Lung microvascular endothelial cell (primary cell): ENCODE measurements around the gene ADAT3. TPM values are rescaled to one million over a fixed set of nuclear protein-coding genes. Genes with fewer than 3 reads are reported as not detected.
"Not testable (repeated sequence)": the region's sequence is repeated elsewhere in the genome, so short reads cannot be mapped to it uniquely, and the experiment has no call there.

ENCODE experiments used
- DNase-seq, 2 donors: peaks; one replicate each; pipeline versions ENCODE4 v3.0.0 to v3.0.0-alpha.2; 2010; ENCODE audit warnings: low read depth in 2 of 2
- total RNA-seq: library from RNA; depleted of rRNA; stranded (reverse); fragments of >200 nt; gene quantifications from 2 replicates; pipeline ENCODE4 v1.2.1, GENCODE V29; 2014

Gene ADAT3
- total RNA-seq, 1 donor from 2014 or later = 3.0 TPM

- no peak for DNase-seq
Measured at GRCh38 chr19:1866693-1867348, 38.4 kb upstream of the ADAT3 start.

- DNase-seq = no peak
Measured at GRCh38 chr19:1867349-1867724, 37.9 kb upstream of the ADAT3 start.

- peak in 1 of 2 donors; percentile 44 for DNase-seq
Measured at GRCh38 chr19:1868971-1869370, 36.2 kb upstream of the ADAT3 start.

- no peak for DNase-seq
Measured at GRCh38 chr19:1871140-1871597, 34.0 kb upstream of the ADAT3 start.

- DNase-seq = no peak
Measured at GRCh38 chr19:1871630-1872029, 33.6 kb upstream of the ADAT3 start.

- no peak for DNase-seq
Measured at GRCh38 chr19:1872807-1873523, 32.2 kb upstream of the ADAT3 start.

- peak; percentile 65 to 88 for DNase-seq
Measured at GRCh38 chr19:1873524-1874473, 31.4 kb upstream of the ADAT3 start.

GRCh38 chr19:1874554-1875185 is 30.5 kb upstream of the ADAT3 start:
- peak in 1 of 2 donors; percentile 56 for DNase-seq

GRCh38 chr19:1875265-1875645 is 29.9 kb upstream of the ADAT3 start:
- not testable (repeated sequence) for DNase-seq

- DNase-seq = peak; percentile 93 to 95
Measured at GRCh38 chr19:1875646-1876495, 29.3 kb upstream of the ADAT3 start.

- not testable (repeated sequence) for DNase-seq
Measured at GRCh38 chr19:1876496-1877279, 28.5 kb upstream of the ADAT3 start.

GRCh38 chr19:1877280-1877660 is 27.9 kb upstream of the ADAT3 start:
- not testable (repeated sequence) for DNase-seq

- not testable (repeated sequence) for DNase-seq
Measured at GRCh38 chr19:1878583-1878982, 26.6 kb upstream of the ADAT3 start.

GRCh38 chr19:1879982-1880381 is 25.2 kb upstream of the ADAT3 start:
- DNase-seq = not testable (repeated sequence)

GRCh38 chr19:1880611-1881392 is 24.4 kb upstream of the ADAT3 start:
- no peak for DNase-seq

GRCh38 chr19:1881393-1882088 is 23.7 kb upstream of the ADAT3 start:
- not testable (repeated sequence) for DNase-seq

- DNase-seq = peak in 1 of 2 donors; percentile 68
Measured at GRCh38 chr19:1882089-1882785, 23.0 kb upstream of the ADAT3 start.
